ENCODE measurements around the gene SYNGR2.

The SYNGR2 gene

GRCh38 chr17:78204387-78205123, 36.2 kb downstream of the SYNGR2 start:
- no peak for DNase-seq

GRCh38 chr17:78205124-78205775, 36.9 kb downstream of the SYNGR2 start:
- no peak for DNase-seq

DNA sequence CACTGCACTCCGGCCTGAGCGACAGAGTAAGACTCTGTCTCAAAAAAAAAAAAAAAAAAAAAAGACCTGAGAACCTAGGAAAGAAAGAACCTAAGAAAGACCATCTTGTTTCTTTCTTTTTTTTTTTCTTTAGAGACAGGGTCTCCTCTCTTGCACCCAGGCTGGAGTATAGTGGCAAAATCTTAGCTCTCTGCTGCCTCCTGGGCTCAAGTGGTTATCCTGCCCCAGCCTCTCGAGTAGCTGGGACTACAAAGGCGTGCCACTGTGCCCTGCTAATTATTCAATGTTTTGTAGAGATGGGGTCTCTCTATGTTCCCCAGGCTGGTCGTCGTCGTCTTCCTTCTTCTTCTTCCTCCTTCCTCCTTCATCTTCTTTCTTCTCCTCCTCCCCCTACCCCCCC, 37.9 kb downstream of the SYNGR2 start:
- DNase-seq = no peak

DNA sequence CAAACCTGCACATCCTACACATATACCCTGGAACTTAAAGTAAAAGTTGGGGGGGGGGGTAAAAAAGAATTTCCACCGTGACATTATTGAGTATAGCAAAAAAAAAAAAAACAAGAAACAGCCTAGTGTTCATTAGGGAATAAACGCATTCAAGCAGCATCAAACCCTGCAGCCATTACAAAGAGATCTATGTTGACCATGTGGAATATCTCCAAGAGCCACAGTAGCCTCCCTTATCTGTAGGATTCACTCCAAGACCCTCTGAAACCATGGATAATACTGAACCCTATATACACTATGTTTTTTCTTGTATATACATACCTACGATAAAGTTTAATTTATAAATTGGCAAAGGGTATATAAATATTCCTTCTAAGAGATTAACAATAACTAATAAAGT, 40.1 kb downstream of the SYNGR2 start:
- DNase-seq = no peak

DNA sequence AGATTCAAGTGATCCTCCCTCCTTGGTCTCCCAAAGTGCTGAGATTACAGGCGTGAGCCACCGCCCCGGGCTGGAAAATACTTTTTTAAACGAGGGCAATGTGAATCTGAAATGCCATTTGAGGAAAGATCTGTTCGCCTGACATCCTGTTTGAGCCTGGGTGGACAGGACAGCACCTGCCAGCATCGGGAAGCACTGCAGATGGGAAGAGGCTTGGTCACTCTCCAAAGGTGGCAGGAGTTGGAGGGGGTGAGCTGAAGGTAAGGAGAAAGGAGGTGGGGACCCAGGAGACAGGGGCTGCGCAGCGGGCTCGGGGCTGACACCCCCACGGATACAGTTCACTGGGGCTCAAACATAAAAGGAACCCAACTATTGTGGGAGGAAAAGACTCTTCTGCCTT, 41.7 kb downstream of the SYNGR2 start:
- no peak for DNase-seq

DNA sequence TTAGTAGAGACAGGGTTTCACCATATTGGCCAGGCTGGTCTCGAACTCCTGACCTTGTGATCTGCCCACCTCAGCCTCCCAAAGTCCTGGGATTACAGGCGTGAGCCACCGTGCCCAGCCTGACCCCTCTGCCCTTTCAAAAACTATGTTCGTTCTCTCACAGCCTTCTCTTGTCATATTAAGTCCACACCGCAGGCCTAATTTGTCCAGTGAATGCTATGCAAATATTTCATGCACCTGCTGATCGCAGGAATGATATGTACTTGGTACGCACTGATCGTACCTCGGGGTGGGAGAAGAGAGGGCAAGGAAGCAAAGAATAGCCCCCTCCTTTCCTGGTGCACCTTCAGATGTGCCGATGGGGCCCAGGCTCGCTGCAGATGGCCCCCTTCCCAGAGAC, 42.7 kb downstream of the SYNGR2 start:
- no peak for DNase-seq

DNA sequence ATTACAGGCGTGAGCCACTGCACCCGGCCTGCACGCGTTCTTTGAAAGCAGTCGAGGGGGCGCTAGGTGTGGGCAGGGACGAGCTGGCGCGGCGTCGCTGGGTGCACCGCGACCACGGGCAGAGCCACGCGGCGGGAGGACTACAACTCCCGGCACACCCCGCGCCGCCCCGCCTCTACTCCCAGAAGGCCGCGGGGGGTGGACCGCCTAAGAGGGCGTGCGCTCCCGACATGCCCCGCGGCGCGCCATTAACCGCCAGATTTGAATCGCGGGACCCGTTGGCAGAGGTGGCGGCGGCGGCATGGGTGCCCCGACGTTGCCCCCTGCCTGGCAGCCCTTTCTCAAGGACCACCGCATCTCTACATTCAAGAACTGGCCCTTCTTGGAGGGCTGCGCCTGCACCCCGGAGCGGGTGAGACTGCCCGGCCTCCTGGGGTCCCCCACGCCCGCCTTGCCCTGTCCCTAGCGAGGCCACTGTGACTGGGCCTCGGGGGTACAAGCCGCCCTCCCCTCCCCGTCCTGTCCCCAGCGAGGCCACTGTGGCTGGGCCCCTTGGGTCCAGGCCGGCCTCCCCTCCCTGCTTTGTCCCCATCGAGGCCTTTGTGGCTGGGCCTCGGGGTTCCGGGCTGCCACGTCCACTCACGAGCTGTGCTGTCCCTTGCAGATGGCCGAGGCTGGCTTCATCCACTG, 45.8 kb downstream of the SYNGR2 start, which contains the start of gene BIRC5:
Gene BIRC5, plus strand, starts transcription at position 238 of the 690 bp plus-strand sequence. Its CDS starts 64 bp downstream, at position 302.
- peak; percentile 70 to 90 (median 87) for DNase-seq

DNA sequence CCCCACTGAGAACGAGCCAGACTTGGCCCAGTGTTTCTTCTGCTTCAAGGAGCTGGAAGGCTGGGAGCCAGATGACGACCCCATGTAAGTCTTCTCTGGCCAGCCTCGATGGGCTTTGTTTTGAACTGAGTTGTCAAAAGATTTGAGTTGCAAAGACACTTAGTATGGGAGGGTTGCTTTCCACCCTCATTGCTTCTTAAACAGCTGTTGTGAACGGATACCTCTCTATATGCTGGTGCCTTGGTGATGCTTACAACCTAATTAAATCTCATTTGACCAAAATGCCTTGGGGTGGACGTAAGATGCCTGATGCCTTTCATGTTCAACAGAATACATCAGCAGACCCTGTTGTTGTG, 46.3 kb downstream of the SYNGR2 start:
- DNase-seq = no peak

DNA sequence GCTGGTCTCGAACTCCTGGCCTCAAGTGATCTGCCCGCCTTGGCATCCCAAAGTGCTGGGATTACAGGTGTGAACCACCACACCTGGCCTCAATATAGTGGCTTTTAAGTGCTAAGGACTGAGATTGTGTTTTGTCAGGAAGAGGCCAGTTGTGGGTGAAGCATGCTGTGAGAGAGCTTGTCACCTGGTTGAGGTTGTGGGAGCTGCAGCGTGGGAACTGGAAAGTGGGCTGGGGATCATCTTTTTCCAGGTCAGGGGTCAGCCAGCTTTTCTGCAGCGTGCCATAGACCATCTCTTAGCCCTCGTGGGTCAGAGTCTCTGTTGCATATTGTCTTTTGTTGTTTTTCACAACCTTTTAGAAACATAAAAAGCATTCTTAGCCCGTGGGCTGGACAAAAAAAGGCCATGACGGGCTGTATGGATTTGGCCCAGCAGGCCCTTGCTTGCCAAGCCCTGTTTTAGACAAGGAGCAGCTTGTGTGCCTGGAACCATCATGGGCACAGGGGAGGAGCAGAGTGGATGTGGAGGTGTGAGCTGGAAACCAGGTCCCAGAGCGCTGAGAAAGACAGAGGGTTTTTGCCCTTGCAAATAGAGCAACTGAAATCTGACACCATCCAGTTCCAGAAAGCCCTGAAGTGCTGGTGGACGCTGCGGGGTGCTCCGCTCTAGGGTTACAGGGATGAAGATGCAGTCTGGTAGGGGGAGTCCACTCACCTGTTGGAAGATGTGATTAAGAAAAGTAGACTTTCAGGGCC, 51.2 kb downstream of the SYNGR2 start:
- DNase-seq = no peak

Data from stimulated activated naive CD4-positive, alpha-beta T cell (primary cell).